HG02852 (cell line): ENCODE results near the gene STON2.
"Not testable (repeated sequence)": the region's sequence is repeated elsewhere in the genome, so short reads cannot be mapped to it uniquely, and the experiment has no call there.

Source experiments
- ATAC-seq: cut with Tn5 transposase; IDR thresholded peaks from one replicate; pipeline ENCODE4 v1.9.1; 2021; ENCODE audit warnings: mild to moderate bottlenecking, moderate library complexity; ENCODE audit not compliant: unreplicated experiment

STON2 gene

DNA sequence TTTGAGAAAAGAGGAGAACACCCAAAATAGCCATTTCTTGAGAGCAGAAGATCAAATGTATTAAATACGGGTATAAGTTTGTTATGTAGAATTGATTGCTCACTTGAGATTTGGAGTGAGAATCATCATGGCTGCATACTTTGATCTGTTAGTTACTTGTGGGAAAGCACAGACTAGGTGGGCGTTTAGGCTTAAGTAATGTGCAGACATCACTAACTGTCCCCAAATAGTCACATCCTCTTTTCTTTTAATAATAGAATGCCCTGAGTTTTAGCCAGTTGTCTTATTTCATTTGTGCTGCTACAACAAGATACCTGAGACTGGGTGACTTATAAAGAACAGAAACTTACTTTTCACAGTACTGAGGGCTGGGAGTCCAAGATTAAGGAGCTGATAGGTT, 165.0 kb downstream of the STON2 start:
- ATAC-seq: peak; percentile 78

DNA sequence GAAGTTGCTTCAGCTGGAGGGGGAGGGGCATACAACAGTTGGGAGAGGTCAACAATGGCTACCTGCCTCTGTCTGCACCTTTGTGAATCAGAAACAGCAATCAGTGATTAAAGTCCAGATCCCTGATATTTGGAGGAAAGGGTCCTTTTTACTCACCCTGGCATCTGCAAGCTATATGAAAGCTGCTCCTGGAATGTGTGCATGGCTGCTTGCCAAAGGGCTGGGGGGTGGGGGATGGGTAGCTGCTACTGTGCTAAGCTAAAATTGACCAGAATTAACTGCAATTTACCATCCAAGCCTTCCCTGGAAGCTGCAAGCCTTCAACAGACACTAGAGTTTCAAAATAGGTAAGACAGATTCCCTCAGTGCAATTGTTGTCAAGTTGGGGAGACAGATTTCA, 165.8 kb downstream of the STON2 start:
- ATAC-seq: no peak

DNA sequence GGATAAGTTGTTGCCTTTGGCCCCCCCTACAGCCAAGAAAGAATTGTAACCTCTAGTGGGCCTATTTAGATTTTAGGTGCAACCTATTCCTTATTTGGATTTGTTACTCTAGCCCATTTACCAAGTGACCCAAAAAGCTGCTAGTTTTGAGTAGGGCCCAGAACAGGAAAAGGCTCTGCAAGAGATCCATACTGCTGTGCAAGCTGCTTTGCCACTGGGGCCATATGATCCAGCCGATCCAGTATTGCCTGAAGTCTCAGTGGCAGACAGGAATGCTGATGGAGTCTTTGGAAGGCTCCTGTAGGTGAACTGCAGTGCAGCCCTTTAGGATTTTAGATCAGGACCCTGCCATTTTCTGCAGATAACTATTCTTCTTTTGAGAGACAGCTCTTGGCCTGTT, 166.5 kb downstream of the STON2 start:
- ATAC-seq: no peak

DNA sequence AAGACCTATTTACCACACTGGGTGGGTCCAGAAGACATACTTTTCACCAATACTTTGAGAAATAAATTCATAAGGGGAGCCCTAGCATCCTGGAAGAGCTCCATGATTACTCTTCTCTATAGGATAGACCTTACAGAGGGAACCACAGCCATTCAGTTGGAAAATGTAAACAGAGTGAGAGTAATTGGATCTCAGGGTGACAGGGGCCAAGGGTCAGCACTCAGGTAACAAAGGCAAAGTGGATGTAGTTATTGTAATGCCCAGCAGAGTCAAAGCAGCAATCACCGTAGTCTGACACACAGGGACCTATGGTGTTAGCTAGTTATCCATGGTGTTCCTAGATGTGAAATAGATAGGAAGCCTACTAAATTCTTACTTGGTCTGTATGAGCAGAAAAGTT, 168.6 kb downstream of the STON2 start:
- no peak for ATAC-seq

DNA sequence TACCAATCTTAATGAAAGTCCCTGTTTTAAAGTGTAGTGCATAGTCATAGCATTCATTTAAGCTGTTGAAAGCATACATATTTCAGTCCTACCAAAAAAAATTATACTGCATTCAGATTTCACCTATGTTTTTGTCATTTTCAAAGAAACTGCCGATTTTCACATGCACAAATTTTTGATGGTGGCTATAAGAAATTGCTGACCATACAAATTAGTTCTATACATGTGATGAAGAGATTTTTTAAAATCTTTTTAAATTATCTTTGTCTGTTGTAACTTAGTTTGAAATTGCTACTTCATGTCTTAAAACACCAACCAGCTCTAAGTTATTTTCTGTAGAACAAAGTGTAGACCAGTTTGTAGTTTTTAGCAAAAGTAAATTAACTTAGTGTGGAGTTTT, 175.9 kb downstream of the STON2 start:
- no peak for ATAC-seq

DNA sequence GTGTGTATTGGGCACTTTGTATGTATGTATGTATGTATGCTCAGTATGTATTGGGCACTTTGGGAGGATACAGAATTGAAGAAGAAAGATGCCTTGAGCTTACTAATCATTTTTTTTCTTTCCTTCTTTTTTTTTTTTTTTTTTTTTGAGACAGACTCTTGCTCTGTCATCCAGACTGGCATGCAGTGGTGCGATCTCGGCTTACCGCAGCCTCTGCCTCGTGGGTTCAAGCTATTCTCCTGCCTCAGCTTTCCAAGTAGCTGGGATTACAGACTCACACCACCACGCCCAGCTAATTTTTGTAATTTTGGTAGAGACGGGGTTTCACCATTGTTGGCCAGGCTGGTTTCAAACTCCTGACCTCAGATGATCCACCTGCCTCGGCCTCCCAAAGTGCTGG, 176.3 kb downstream of the STON2 start:
- ATAC-seq: not testable (repeated sequence)

DNA sequence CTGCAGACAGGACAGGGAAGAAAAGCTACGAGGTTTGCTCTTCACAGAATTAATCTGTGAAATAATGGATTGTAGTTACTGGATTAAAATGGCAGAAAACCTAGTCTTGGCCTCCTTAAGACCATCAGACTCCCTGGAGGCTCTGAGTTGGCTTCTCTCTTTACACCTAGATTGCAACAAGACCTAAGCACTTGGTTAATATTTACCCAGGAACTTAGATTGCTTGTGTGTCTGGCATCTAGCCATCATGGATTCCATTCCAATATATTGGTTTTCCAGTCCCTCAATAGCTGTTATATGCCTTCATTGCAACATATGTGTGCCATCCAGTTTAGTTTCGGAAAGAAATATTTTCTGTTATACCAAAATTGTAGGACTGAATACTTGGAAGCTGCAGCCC, 177.4 kb downstream of the STON2 start:
- no peak for ATAC-seq

DNA sequence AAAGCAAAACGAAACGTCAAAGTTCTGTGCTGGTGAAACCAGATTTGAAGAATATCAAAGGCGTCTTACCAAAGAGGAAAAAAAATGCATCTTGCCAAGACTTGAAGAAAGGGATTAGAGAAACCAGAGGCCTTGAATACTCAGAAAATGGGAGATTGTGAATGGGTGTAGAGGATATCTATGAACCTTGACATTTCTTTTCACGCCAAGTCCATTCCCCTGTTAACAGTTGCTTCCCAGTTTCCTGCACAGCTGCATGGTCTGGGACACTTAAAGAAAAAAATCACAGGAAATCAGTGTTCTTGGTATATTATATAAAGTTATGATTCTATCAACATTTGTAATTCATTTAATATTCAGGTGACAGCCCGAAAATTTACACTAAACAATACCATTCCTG, 178.0 kb downstream of the STON2 start:
- ATAC-seq: no peak

DNA sequence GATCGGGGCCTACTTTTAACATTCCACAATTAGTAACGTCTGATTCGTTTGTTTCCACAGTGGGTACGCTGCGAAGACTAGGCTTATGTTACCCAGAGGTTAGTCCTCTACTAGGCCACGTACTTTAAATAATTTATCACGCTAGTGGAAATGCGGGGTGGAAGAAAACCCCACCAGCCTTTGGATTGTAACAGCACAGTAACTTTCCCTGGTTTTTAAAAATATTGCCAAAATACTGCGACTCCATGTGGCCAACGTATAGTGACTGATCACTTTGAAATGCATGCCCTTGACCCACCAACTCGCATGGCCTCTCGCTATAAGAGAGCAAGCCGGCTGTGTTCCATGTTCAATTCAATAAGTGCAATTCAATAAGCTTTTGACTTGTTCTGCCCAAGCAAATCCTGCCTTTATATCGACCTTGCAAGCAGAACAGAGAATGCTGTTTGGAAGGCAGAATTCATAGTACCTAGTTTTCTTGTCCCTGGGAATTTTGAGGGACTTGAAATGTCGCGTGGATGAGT, 178.5 kb downstream of the STON2 start:
- no peak for ATAC-seq

DNA sequence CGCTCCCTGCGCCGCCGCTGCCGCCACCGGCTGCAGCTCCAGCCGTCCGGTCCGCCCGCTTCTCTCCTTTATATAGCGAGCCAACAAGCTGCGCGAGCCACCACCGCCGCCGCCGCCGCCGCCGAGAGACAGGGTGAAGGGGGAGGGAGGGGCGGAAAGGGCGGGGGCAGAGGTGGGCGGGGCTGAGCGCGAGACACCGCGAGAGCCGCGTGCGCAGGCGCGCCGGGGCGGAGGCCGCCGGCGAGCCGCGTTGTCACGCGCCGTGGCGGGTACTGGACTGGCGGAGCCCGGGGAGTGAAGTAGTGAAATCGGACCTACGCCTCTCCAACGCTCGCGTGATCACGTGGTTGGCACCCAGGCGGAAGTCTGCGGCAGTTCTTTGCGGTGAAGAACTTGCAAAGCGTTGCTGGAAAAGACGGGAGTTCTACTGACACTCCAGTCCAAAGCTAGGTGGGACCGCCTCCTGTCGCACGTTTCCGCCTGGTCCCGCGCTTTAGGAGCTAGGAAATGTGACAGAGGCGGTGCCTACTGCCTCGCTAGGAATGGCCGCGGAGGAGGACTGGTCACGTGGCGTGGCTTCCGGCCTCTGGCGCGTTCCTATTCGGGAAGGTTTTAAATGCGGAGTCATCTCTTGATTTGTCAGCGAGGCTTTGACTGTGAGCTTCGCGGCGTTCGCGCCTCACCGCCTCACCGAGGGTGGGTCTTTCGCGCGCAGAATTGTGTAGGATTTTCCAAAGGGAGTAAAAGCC, 179.1 kb downstream of the STON2 start, which contains the start of gene GTF2A1:
GTF2A1 (minus strand) TSS at position 130 of the 749 bp plus-strand sequence. CDS start 441 bp downstream, outside the sequence.
- peak; percentile 74 for ATAC-seq

DNA sequence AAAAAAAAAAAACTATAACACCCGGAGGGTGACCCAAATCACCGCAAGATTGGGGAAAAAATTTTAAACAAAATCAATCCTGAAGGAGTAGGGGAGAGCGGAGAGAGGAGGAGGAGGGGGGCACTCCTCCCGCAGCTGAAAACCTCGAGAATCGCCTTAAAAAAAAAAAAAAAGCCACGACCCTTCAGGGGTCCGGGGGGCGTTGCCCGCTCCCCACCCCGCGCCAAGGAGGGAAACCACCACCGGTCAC, 179.6 kb downstream of the STON2 start:
- ATAC-seq: no peak

DNA sequence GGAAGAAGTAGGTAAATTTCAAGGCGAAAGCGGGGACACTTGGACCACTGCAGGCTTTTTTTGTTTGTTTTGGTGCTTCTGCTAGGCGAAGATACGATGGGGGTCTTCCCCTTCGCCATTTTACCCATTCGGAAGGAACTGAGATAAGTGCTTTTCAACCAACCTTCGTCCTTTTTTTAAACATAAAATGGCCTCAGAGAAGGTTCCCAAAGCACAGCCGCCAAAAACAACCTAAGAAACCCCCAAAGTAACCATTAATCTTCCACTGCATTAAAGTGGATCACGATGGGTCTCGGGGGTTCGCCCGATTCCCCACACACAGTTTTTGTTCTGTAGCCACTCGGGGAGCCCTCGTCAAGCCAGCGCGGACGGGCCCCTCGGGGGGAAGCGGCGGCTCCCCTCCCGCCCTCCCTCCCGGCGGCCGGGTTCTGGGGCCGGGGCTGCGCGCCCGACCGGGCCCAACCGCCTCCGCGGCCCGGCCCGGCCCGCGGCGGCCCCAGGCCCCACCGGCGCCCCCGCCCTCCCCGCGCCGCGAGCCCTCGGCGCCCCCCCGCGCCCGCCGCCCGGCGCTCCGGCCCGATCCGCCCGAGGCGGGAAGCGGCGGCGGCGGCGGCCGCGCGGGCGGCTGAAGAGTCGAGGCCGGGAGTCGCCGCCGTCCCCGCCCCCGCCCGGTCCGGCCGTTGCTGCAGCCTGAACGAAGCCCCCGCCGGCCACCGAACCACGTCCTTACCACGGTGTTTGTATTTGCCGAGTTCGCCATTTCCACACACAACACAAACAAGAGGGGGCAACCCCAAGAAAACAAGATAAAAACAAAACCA, 180.2 kb downstream of the STON2 start:
- ATAC-seq: no peak

DNA sequence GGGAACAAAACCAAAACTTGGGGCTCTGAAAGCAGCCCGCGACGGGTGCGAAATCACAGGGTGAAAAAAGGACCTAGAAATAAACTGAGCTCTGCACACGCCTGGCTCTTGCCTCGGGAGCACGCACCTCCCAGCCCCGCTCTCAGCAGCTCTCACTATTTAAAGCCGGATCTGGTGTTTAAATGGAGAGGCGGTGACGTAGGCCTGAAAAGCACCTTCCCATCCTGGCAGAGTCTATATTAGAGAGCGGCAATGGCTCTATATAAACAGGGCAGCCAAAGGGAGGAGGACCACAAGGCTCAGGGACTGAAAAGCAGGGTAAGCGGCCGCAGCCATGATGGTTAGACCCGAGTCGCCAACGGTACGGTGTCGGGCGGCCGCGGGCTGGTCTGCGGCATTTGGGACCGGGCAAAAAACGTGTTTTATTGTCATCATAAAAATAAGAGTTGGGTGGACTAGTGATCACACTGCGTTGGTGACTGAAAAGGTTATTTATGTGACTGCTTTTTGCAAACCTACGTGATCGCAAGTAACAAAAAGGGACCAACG, 180.8 kb downstream of the STON2 start:
- ATAC-seq: peak; percentile 56

DNA sequence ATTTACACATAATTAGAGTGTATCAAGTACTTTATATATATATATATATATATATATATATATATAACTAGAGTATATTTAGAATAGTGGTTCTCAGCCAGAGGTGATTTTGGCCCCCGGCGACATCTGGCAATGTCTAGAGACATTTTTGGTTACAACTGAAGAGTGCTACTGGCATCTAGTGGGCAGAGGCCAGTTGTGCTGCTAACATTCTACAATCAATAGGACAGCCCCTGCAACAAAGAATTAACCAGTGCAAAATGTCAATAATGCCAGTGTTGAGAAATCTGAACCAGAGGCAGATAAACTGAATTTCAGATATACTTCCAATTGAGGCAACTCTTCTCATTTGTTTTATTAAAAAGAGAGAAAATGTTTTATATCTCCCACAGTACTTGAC, 188.3 kb downstream of the STON2 start:
- ATAC-seq: peak; percentile 56
